GM10266 (cell line): ENCODE data around the gene BET1L.
"Not testable (repeated sequence)": the region's sequence is repeated elsewhere in the genome, so short reads cannot be mapped to it uniquely, and the experiment has no call there.

Experiments used
- DNase-seq: peaks from one replicate; pipeline ENCODE4 v3.0.0; 2012; ENCODE audit errors: extremely low spot score
- CTCF ChIP-seq: IDR thresholded peaks from 2 replicates; pipeline ENCODE4 v1.5.1; 2012; ENCODE audit warnings: mild to moderate bottlenecking, low read depth; ENCODE audit not compliant: control insufficient read depth, insufficient read depth; ENCODE audit errors: missing control alignments

Gene BET1L

GRCh38 chr11:227824-228379 lies 20.7 kb upstream of the BET1L start:
- TF ChIP-seq CTCF, result no peak
- DNase-seq, result no peak

DNA sequence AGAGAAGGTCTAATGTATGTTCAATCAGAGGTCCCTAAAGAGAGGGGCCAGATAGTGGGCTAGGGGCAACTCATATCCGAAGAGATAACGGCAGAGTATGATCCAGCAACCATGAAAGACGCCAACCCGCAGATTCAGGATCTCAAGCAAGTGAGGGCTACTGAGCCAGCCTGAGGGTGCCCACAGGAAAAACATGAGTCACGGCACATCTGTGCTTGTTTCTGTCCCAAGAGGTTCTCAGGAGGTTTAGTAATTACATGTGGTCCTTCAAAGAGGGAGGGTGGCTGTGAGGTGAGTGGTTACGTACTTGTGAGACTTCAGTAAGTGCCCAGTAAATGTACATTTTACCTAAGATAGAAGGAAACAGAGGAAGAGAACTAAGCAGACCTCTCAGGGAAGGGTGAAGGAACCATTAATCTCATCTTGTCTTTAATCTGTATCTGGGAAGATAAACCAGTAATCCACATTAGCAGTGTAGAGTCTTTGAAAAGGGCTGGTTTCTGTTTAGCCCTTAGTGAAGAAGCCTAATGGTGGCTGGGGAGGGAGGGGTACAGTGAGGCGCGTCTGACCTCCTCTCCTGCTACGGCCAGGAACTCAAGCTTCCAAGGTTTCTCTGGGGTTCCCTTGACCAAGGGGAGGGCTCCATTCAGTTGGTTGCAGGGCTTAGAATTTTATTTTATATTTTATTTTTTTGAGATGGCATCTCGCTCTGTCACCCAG lies 18.7 kb upstream of the BET1L start:
- TF ChIP-seq CTCF, result no peak
- no peak for DNase-seq

DNA sequence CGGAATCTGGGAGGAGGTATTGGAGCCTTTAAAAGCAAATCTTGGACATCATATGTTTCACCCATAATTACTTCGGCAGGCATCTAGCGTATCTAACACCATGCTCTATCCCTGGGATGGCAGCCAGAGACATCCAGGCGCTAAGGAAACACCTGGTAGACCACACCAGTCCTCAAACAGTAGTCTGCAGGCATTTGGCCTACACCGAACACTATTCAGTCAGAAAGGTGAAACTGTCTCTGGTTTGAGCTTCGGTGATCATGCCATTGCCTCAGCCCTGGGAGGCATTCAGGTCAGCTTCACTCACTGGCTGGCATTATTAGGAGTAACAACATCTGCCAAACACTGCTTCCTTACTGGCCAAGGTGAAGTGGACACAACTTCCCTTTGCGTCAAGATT lies 17.2 kb upstream of the BET1L start:
- no peak for DNase-seq
- TF ChIP-seq CTCF, result no peak

GRCh38 chr11:223884-224283 lies 16.7 kb upstream of the BET1L start:
- DNase-seq, result no peak
- TF ChIP-seq CTCF, result no peak

GRCh38 chr11:223026-223789 lies 16.0 kb upstream of the BET1L start:
- no peak for DNase-seq
- no peak for TF ChIP-seq CTCF

DNA sequence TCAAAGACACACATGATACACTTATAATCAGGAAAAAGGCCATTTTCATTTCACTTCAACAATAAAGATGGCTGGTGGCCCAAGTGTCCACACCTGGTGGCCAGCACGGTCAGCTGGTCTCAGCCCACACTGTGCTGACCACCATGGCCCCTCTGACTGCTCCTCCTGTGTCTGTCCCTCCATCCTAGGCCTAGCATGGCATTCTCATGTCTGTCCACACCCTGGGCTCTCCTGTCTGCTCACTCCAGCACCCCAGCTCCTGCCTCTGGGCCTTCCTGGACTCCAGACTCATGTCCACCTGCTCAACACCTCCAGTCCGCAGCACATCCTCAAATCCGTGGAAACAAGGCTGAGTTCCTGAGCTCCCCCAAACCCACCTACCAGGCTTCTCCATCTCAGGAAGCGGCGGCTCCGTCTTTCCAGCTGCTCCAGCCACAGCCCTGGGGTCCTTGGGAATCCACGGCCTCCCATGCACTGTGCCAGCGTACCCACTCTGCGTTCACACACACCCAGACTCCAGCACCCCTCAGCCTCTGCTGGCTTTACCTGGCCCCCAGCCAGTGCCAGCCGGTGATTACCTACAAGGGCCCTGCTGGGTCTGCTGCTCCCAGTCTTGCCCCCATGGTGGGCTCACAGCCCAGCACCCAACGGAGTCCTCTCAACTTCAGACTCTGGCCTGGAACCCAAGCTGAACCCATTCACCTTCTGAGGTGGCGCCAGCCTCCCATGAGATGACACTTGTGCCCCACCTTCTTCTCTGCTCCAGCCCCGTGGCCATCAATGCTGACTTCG lies 15.0 kb upstream of the BET1L start:
- DNase-seq, result no peak
- no peak for TF ChIP-seq CTCF

DNA sequence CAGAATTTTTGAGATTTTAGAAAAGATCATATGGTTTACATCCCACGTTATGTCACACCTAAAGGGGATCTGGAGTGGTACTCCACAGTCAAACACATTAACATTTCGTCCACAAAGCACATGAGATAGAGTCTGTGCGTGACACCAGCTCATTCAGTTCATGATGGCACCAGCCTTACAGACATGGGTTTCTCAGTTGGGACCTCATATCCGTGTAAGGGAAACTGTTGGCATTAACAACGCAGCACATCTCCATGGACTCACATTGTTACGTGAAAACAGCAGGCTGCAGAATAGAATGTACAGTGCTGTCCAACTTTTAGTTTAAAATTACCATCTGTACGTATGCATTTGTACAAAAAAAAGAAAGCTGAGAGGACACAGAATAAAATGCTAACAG lies 14.3 kb upstream of the BET1L start:
- DNase-seq, result no peak
- no peak for TF ChIP-seq CTCF

DNA sequence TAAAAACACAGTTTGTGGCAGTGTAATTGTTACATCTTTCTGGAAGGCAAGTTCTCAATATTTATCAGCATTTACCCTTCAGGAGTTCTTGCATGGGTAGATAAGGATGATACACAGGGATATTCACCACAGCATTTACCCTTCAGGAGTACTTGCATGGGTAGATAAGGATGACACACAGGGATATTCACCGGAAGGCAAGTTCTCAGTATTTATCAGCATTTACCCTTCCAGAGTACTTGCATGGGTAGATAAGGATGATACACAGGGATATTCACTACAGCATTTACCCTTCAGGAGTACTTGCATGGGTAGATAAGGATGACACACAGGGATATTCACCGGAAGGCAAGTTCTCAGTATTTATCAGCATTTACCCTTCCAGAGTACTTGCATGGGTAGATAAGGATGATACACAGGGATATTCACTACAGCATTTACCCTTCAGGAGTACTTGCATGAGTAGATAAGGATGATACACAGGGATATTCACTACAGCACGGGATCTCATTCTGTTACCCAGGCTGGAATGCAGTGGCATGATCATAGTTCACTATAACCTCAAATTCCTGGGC lies 13.5 kb upstream of the BET1L start:
- not testable (repeated sequence) for DNase-seq
